K562 treated with DMSO at 1 percent for 4 hours (cell line): ENCODE measurements around the gene RFC5. TPM values are rescaled to one million over a fixed set of nuclear protein-coding genes. Genes with fewer than 3 reads are reported as not detected.

Experiments used
- total RNA-seq: library from RNA; unstranded; fragments of 300-600 nt; gene quantifications from 2 replicates; pipeline ENCODE4 v1.2.3, GENCODE V29; 2022; ENCODE audit not compliant: insufficient read depth

RFC5 gene
- total RNA-seq, result 40.6 and 43.1 TPM in 2 replicates

GRCh38 chr12:118016424-118017264 lies at the start of gene RFC5:
TSS of gene RFC5 (plus strand) at chr12:118016703. CDS start at chr12:118016828, 125 bp downstream.

GRCh38 chr12:117968826-117969659 lies 47.5 kb upstream of the RFC5 start, which contains the start of gene KSR2:
TSS of gene KSR2 (minus strand) at chr12:117968990. CDS start at chr12:117968255, 735 bp downstream.

GRCh38 chr12:118061011-118061872 lies 44.7 kb downstream of the RFC5 start, which contains the start of gene WSB2:
TSS of gene WSB2 (minus strand) at chr12:118061179. CDS start at chr12:118061048, 131 bp downstream.

Other genes with a start within 250 kb of the RFC5 start
- not detected in 2 replicates for gene KSR2, start 47.7 kb upstream of the RFC5 start, total RNA-seq
- 48.1 and 51.2 TPM in 2 replicates for gene WSB2, start 44.5 kb downstream of the RFC5 start, total RNA-seq
- 0.69 and 1.7 TPM in 2 replicates for gene VSIG10, start 87.3 kb downstream of the RFC5 start, total RNA-seq
- gene PEBP1, start 119.4 kb downstream of the RFC5 start, total RNA-seq, result 64.6 and 78.6 TPM in 2 replicates